K562 (cell line): ENCODE results near the gene SEC22C.

ENCODE experiments used
- CTCF ChIP-seq, 3 experiments: IDR thresholded peaks in 2 of 3; conservative IDR thresholded peaks in 1 of 3; 2 replicates each; pipeline ENCODE4 v1.5.1; 2011 to 2012; ENCODE audit warnings: low read length in 3 of 3, mild to moderate bottlenecking in 3 of 3, control low read depth in 2 of 3, improper control_type of control experiment in 1 of 3, inconsistent platforms in 1 of 3, low read depth in 1 of 3, mixed read lengths in 1 of 3, moderate library complexity in 1 of 3; ENCODE audit not compliant: insufficient read depth in 2 of 3
- NR3C1 ChIP-seq: sonication (generic); formaldehyde crosslinking; IDR thresholded peaks from 2 replicates; pipeline ENCODE4 v1.8.1; 2022; ENCODE audit warnings: missing genetic modification reagents
- NRF1 ChIP-seq, 2 experiments: fragments of 450-650 bp; IDR thresholded peaks in 1 of 2; conservative IDR thresholded peaks in 1 of 2; 2 replicates each; pipeline ENCODE4 v1.6.1; 2014; ENCODE audit warnings: mild to moderate bottlenecking in 2 of 2
- PKNOX1 ChIP-seq: fragments of 450-650 bp; IDR thresholded peaks from 2 replicates; pipeline ENCODE4 v1.6.1; 2016
- USF2 ChIP-seq: sonication (generic); formaldehyde crosslinking; IDR thresholded peaks from 2 replicates; pipeline ENCODE4 v1.5.0; 2020; ENCODE audit warnings: missing genetic modification reagents
- ZNF232 ChIP-seq: sonication (generic); formaldehyde crosslinking; IDR thresholded peaks from 2 replicates; pipeline ENCODE4 v1.8.0; 2022; ENCODE audit warnings: mild to moderate bottlenecking, missing genetic modification reagents

- no peak for TF ChIP-seq NRF1 (conservative IDR thresholded peaks at IDR 0.05 in 1 of 2, IDR thresholded peaks at IDR 0.05 in 1 of 2)
- TF ChIP-seq CTCF (IDR thresholded peaks at IDR 0.05 in 2 of 3, conservative IDR thresholded peaks at IDR 0.05 in 1 of 3; ENCODE audit: insufficient read depth in 2 of 3, low read depth in 1 of 3, low read length in 3 of 3), result no peak
- TF ChIP-seq PKNOX1, result no peak
- no peak for TF ChIP-seq NR3C1 (CRISPR knock-in tag)
- no peak for TF ChIP-seq USF2 (CRISPR knock-in tag)
- TF ChIP-seq ZNF232 (CRISPR knock-in tag), result no peak
Observed at GRCh38 chr3:42517117-42517516, 64.7 kb downstream of the SEC22C start.
